NOMO-1 (cell line): Measurements from ENCODE around the gene IP6K1.
"Not testable (repeated sequence)": the region's sequence is repeated elsewhere in the genome, so short reads cannot be mapped to it uniquely, and the experiment has no call there.

Experiments used
- DNase-seq, 2 experiments: peaks; one replicate each; lab custom pipeline; 2025; ENCODE audit not compliant: unreplicated experiment in 2 of 2; lab: John Stamatoyannopoulos, UW

IP6K1 gene

DNA sequence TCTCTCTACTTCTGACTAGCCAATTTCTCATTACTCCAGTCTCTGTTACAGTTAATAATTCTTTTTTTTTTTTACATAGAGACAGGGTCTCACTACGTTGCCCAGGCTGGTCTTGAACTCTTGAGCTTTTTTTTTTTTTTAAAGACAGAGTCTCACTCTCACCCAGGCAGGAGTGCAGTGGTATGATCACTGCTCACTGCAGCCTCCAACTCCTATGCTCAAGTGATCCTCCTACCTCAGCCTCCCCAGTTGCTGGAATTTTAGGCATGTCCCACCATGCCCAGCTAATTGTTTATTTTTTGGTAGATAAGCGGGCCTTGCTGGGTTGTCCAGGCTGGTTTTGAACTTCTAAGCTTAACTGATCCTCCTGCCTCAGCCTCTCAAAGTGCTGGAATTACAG is 13.6 kb downstream of the IP6K1 start:
- no peak for DNase-seq

DNA sequence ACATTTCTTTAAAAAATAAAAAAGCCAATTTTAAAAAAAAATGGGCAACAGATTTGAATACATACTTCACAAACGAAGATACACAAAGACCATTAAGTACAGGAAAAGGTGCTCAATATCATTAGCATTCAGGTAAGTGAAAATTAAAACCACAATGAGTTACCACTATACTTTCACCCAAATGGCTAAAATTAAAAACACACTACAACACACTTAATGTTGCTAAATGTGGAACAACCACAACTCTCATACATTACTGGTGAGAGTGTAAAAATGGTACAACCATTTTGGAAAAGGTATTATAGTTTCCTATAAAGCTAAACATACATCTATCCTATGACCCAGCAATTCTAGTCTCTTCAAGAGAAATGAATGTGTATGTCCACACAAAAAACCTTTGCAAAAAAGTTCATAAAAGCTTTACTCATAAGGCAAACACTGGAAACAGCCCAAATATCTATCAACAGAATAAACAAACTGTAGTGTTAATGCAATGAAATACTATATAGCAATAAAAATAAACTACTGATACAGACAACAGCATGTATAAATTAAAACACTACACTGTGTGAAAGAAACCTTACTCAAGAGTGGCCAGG is 14.9 kb downstream of the IP6K1 start:
- DNase-seq = no peak

DNA sequence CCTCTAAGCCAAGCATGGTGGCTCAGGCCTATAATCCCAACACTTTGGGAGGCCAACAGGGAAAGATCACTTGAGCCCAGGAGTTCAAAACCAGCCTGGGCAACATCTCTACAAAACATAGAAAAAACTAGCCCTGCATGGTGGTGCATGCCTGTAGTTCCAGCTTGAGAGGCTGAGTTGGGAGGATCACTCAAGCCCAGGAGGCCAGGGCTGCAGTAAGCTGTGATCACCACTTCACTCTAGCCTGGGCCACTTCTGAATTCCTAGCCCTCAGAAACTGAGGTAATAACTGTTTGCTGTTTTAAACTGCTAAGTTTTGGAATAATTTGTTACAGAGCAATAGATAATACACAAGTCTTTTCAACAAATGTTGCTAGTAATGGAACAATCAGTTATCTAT is 16.4 kb downstream of the IP6K1 start:
- DNase-seq = no peak

DNA sequence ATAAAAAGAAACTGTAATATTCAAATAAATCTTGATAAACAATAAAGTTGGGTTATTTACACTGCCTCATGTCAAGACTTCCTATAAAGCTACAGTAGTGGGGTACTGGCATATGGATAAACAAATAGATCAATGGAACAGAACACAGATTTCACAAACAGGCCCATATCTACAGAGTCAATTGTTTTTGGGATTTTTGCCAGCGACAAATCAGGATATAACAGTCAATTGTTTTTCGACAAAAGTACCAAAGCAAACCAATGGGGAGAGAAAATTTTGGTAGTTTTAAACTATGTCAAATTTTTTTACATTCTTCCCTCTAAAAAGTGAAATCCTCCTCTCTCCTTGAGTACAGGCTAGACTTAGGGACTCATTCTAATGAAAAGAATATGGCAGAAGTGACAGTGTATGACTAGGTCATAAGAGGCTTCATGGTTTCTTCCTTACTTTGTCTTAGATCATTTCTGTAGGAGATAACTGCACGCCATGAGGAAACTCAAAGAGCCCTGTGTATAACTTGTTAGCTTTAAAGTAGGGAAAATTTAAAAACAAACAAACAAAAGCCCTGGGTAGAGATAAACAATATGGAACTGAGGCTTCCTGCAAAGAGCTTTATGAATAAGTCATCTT is 16.9 kb downstream of the IP6K1 start:
- no peak for DNase-seq

DNA sequence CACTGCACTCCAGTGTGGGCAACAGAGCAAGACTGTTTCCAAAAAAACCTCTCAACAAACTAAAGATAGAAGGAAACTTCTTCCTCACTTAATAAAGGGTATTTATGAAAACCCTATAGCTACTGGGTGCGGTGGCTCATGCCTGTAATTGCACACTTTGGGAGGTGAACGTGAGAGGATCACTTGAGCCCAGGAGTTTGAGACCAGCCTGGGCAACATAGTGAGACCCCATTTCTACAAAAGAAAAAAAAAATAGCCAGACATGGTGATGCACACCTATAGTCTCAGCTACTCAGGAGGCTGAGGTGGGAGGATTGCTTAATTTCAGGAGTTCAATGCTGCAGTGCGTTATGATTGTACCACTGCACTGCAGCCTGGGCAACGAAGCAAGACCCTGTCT is 22.4 kb downstream of the IP6K1 start:
- DNase-seq = no peak

DNA sequence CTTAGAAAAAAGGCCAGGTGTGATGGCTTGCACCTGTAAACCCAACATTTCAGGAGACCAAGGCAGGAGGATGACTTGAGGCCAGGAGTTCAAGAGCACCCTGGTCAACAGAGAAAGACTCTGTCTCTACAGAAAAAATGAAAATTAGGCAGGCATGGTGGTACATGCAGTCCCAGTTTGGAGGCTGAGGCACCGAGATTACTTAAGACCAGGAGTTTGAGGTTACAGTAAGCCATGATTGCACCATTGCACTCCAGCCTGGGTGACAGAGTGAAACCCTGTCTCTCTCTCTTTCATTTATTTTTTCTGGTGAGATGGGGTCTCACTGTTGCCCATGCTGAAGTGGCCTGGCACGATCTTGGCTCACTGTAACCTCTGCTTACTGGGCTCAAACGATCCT is 24.7 kb downstream of the IP6K1 start:
- DNase-seq = no peak

DNA sequence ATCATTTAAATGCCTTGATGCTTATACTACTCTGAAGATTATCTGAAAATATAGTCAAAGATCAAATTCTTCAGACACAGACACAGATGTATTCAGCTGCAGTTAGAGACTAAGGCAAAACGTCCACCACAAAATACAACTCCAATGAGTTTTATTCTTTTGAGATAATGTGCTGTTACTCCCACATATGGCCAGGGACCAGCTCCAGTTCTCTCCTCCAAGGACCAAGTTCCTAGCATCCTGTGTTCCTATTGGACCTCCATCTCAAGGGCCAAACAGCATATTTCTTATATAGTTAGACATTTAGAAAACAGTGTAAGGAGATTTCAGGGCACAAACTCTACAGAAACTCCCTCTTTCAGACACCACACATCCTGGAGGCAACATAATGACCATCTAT is 27.1 kb downstream of the IP6K1 start:
- no peak for DNase-seq

DNA sequence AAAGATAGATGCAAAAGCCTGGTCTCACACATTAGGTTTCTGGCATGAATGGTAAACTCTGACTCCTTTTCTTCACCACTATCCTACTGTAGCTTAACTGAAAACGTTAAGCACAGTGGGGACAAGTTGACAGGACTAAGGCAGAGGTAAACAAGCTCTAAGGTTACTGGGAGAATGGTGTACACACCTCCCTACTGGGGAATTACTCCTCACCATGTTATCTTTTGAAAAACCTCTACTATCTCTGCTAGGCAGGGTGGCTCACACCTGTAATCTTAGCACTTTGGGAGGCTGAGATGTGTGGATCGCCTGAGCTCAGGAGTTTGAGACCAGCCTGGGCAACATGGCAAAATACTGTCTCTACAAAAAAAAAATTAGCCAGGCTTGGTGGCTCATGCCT is 29.1 kb downstream of the IP6K1 start:
- no peak for DNase-seq

DNA sequence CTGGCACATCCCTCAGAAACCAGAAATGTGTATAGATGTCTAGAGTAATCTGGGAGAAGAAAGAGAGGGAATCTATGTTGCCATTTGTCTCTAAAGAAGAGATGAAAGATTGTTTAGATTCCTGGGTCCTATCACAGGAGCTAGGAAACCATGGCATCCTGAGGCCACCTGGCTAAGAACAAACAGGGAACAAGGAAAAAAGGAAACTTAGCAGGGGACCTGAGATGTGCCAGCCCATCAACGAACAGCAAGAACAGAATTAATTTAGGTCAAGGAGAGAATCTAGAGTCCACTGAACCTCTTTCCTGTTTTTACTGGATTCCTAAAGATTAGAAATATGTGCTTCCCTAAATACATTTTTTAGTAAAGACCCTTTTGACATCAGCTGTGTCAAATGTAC is 30.3 kb downstream of the IP6K1 start:
- no peak for DNase-seq

DNA sequence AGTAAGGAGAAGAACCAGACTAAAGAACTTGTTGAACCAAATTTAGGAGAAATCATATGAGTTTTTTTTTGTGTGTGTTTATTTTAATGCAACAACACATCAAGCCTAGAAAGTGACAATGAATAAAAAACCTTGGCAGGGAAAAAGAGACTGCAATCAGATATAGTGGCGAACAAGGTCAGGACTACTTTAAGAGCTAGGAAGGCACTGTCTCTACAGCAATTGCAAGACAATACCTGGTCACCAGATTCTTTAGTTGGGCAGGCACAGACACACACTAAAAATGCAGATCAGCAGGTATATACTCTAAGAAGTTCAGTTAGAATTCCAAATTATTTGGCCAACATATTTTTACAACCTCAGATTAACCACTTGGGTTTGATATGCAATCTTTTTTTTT is 31.8 kb downstream of the IP6K1 start:
- DNase-seq = no peak

DNA sequence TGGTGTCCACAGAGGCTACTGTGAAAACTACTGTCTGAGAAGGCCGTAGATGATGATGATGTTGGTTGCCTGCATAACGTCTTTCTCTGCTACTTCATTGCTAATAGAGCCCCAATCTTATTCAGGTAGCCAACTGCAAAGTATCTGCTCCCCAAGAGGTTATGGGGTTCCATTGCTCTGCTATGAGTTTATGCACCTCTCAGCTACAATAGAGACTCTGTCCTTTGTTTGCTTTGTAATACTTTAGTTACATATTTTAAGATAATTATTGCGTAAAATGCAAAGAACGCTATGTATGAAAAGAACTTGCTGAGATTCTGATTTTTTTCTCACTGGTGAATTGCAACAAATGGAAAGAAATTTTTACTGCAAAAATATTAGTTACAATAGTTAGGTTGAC is 34.8 kb downstream of the IP6K1 start:
- DNase-seq = no peak

DNA sequence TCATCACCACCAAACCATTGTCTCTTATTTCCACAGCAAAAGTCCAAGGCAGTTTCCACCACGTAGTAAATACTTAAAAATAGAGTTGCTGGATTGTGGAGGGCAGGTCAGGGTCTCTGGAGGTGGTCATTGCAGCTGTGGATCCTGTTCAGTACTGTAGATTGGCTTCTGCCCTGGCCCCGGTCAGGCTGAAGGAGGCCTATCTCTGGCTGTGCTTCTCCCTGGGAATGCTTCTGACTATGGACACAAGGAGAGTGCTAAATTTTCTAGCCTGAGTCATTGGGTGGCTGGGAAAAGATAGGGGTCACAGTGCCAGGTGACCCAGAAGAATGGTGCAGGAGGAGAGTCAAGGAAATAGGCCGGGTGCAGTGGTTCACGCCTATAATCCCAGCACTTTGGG is 36.3 kb downstream of the IP6K1 start:
- no peak for DNase-seq

DNA sequence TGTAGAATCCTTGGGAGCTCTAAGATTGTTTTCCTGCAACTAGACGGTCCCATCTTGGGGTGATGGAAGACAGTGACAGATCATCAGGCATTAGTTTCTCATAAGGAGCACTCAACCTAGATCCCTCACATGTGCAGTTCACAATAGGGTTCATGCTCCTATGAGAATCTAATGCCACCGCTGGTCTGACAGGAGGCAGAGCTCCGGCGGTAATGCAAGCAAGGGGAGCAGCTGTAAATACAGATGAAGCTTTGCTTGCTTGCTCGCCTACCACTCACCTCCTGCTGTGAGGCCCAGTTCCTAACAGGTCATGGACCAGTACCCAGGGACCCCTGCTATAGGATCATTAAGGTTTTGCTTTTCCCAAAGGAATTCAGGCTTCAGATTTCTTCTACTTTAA is 37.5 kb downstream of the IP6K1 start:
- DNase-seq = not testable (repeated sequence)

DNA sequence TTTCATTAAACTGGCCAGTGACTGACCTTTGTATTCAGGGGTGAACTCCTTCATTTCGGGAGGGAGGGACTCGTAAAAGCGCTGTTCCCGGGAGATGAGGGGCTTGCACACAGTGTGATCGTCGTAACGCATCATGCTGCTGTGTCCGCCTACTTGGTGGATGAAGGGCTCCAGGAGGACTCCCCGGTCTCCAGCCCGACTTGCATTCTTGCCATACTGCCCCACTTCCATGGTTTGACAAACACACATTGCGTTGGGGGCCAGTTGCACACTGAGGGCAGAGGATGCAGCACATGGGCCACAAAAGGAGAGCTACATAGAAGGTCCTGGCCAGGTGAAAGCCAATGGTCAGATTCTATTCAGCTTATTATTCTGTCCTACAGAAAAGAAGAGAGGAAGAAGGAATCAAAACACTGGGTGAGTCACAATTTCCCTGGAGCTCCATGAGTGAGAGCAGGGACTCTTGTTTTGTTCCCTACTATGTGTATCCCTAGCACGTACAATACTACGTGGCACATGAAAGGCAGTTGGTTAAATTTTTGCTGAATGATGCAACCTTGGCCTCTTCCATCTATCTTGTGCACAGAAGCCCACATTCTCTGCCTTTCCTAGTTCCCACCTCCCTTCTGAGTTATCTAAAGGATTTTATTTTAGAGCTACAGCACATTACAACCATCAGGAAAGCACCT is 38.4 kb downstream of the IP6K1 start:
- DNase-seq = no peak

DNA sequence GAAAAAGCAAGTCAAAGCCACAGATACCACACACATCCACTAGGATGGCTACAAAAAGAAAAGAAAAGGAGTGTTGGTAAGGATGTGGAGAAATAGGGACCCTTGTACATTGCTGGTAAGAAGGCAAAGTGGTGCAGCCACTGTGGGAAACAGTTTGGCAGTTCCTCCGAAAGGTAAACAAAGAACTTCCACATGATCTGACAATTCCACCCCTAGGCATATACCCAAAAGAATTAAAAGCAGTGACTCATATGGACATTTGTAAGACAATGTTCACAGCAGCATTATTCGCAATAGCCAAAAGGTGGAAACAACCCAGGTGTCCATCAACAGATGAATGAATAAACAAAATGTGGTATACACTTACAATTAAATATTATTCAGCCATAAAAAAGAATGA is 40.4 kb downstream of the IP6K1 start:
- DNase-seq = no peak

DNA sequence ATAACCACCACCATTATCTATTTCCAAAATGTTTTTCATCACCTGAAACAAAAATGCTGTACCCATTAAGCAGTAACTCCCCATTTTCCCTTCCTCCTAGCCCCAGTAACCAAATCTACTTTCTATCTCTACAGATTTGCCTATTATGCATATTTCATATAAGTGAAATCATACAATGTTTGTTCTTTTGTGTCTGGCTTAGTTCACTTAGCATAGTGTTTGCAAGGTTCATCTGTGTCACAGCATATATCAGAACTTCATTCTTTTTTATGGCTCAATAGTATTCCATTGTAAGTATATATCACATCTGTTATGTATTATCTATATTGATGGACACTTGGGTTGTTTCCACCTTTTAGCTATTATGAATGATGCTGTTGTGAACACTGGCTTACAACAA is 45.9 kb downstream of the IP6K1 start:
- no peak for DNase-seq

DNA sequence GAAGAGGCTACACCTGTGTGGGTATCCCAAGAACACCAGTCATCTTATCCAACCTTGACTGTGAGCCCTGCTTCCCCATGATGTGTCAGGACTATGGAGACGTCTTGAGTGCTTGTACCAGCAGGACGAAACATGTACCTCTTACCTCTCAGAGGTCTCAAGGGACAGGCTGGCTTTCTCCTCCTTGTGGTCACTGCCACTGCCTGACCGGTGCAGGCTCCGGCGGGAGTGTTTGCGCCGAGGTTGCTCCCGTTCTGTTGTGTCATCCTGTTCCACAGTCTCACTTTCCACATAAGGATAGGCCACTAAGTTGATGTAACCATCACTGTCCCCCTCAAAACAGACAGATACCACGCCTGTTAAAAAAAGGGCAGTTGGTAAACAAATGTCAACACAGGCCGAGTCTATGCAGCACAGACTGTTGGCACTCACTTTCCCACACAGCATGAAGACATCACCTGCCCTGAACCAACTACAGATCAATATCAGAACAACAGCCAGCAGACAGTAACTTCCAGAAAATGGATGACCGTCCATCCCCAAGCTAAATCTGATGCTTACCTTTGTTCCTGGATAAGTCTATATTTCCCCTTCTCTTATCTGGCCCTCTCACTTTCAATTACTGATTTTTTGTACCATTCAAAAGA is 48.2 kb downstream of the IP6K1 start:
- DNase-seq = no peak

DNA sequence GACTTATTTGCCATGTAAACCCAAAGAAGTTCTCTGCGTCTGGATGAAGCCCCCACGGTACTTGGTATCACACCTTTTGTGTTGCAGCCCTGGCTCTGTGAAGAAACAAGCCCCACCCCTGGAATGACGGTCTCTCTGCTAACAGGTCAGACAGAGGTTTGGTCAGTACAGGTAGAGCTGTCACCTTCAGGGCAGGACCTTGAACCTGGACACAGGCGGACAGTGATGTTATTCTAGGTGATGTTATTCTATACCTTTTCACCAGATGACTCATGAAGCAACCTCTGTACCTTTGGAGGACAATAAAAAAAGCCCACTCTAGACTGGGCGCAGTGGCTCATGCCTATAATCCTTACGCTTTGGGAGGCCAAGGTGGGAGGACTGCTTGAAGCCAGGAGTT is 51.6 kb downstream of the IP6K1 start:
- DNase-seq = no peak

DNA sequence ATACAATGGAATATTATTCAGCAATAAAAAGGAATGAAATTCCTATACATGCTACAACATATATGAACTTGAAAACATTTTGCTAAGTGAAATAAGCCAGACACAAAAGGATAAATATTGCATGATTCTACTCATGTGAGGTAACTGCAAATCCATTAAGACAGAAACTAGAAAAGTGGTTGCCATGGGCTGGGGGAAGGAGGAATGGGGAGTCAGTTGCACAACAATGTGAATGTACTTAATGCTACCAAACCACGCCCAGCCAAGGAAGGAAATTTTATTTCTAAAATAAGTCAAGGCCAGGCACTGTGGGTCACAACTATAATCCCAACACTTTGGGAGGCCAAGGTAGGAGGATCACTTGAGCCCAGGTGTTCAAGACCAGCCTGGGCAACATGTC is 52.8 kb downstream of the IP6K1 start:
- no peak for DNase-seq

DNA sequence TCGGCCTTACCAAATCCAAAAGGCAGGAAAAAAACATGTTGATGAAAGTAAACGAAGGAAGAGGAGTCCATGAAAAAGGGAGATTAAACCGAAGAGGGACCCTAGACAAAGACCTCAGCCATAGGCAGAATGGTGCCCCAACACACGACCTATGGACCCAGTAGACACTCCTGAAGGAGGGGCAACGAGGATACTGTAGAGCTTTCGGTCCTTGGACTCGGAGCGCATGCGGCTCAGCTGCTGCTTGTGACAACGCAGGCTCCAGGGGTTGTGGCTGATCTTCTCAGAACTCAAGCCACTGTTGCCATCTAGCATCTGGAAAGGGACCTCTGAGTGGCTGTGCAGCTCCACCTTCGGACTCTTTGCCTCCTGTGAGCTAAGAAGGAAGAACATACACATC is 53.7 kb downstream of the IP6K1 start:
- DNase-seq = no peak

DNA sequence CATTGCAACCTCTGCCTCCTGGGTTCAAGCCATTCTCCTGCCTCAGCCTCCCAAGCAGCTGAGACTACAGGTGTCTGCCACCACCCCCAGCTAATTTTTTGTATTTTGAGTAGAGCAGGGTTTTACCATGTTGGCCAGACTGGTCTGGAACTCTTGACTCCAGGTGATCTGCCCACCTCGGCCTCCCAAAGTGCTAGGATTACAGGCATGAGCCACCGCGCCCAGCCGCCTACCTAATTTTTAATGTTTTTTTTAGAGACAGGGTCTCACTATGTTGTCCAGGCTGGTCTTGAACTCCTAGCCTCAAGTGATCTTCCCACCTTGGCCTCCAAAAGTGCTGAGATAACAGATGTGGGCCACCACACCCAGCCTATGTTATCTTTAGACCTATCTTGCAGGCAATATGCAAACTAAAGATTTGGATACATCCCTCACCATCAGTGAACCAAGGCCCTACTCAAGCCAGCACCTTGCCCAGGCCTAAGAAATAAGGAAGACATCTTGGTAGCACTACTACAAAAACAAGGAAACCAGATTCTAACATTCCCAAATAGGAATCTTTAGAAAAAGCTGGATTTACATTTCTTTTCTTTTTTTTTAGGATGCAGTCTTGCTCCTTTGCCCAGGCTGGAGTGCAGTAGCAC is 56.3 kb downstream of the IP6K1 start:
- DNase-seq = no peak
